ENCODE results near the gene BCL2L2.

Gene BCL2L2

GRCh38 chr14:23296012-23296777, 10.4 kb upstream of the BCL2L2 start (continued):
- TF ChIP-seq KLF9 (tag by site-specific recombination; IDR thresholded peaks at IDR 0.05; ENCODE audit: low read depth) (no peak), ZNF596 (tag by site-specific recombination; IDR thresholded peaks at IDR 0.05) (no peak), BCL6B (tag by site-specific recombination; IDR thresholded peaks at IDR 0.05) (no peak), ZNF335 (tag by site-specific recombination; conservative IDR thresholded peaks at IDR 0.05) (no peak), ZNF239 (tag by site-specific recombination; IDR thresholded peaks at IDR 0.05) (no peak), ZNF48 (tag by site-specific recombination; IDR thresholded peaks at IDR 0.05) (no peak)

- H3K9me3 ChIP-seq (ENCODE audit: control insufficient read depth, insufficient read depth, low read depth, low read length), result no peaks in the 10 kb centered on the region
- CTCF ChIA-PET, result interaction anchor here (0.7 to 1.7 kb wide), 3 partner anchors 11 to 232 kb away, joined by 3 to 8 read pairs (median 3); partner anchors contain the start of gene HOMEZ
- H3K4me3 ChIP-seq (ENCODE audit: low read depth, low read length), result no peak overlapping the region
- POLR2A ChIA-PET, result interaction anchor here (1.1 to 2.1 kb wide), 3 partner anchors 9 to 25 kb away, joined by 3 to 8 read pairs (median 3); partner anchors contain the start of genes BCL2L2 and HOMEZ
- TF ChIP-seq ZBTB17 (tag by site-specific recombination; IDR thresholded peaks at IDR 0.05) (no peak), TCF7L2 (IDR thresholded peaks at IDR 0.05; ENCODE audit: borderline replicate concordance, low read depth, low read length) (no peak), FEZF1 (tag by site-specific recombination; IDR thresholded peaks at IDR 0.05) (no peak), KLF10 (tag by site-specific recombination; IDR thresholded peaks at IDR 0.05) (no peak), ZNF223 (tag by site-specific recombination; IDR thresholded peaks at IDR 0.05) (no peak), ZBTB48 (tag by site-specific recombination; IDR thresholded peaks at IDR 0.05) (no peak), ZNF704 (tag by site-specific recombination; IDR thresholded peaks at IDR 0.05) (no peak), ZNF398 (tag by site-specific recombination; IDR thresholded peaks at IDR 0.05) (no peak), OVOL3 (tag by site-specific recombination; IDR thresholded peaks at IDR 0.05) (no peak), PRDM10 (tag by site-specific recombination; IDR thresholded peaks at IDR 0.05) (no peak), ZBTB49 (tag by site-specific recombination; IDR thresholded peaks at IDR 0.05; ENCODE audit: low read depth) (no peak), ZNF221 (tag by site-specific recombination; IDR thresholded peaks at IDR 0.05; ENCODE audit: borderline replicate concordance) (no peak)
- peaks cover 7% of the 10 kb centered on the region; the same call in 1 of the 2 replicates for H3K4me1 ChIP-seq (ENCODE audit: control insufficient read depth, insufficient read depth, low read length)
- peaks cover 4 to 24% of the 10 kb centered on the region in 2 experiments for H3K36me3 ChIP-seq (ENCODE audit: control insufficient read depth in 2 of 2, insufficient read depth in 1 of 2, low read length in 2 of 2)
- H3K27ac ChIP-seq (ENCODE audit: extremely low read depth, low read depth, low read length), result no peak overlapping the region
These were observed 9.5 kb upstream of the BCL2L2 start for GRCh38 chr14:23297096-23297495.

All from HEK293 (cell line).